Measurements from ENCODE around the gene SMG6. TPM values are rescaled to one million over a fixed set of nuclear protein-coding genes. Genes with fewer than 3 reads are reported as not detected.

The SMG6 gene
- total and polyA plus RNA-seq, 2 donors (not counting 3 experiments of a cell fraction or from before 2014, with no cell fraction given): 40.1 to 42.2 TPM

- no peak overlapping the region for H3K4me3 ChIP-seq (replicated peaks in 1 of 3; ENCODE audit: insufficient read depth in 1 of 3, low read depth in 1 of 3, low read length in 3 of 3)
- H3K9ac ChIP-seq (replicated peaks; ENCODE audit: extremely low read depth, insufficient read depth, low read length): no peak overlapping the region
- no peaks in the 10 kb centered on the region for H3K79me2 ChIP-seq (ENCODE audit: control insufficient read depth, insufficient read depth, low read length)
- ChIA-PET CTCF (interaction anchor here (0.7 to 4.9 kb wide), 16 partner anchors 14 to 402 kb away, joined by 3 to 47 read pairs (median 4); partner anchors contain the start of genes HIC1 and RTN4RL1), POLR2A (no interaction called here)
- H2AFZ ChIP-seq (ENCODE audit: low read depth, low read length): no peak overlapping the region
- H3K27ac ChIP-seq (ENCODE audit: insufficient read depth, low read depth, low read length): no peak overlapping the region
- no peaks in the 10 kb centered on the region for H3K4me1 ChIP-seq (ENCODE audit: control insufficient read depth, extremely low read depth, insufficient read depth, low read length)
- H3K36me3 ChIP-seq (ENCODE audit: control insufficient read depth in 2 of 2, extremely low read depth in 1 of 2, insufficient read depth in 2 of 2, low read length in 2 of 2): peaks cover 25 to 29% of the 10 kb centered on the region in 2 experiments
- no peak overlapping the region for H3K4me2 ChIP-seq (ENCODE audit: insufficient read depth, low read length)
- no peaks in the 10 kb centered on the region for H3K9me1 ChIP-seq (replicated peaks; ENCODE audit: control insufficient read depth, extremely low read depth, insufficient read depth, low read length)
- no TSS peak for BruUV-seq (replicated peaks)
- dilution Hi-C loops (cut with MboI; ENCODE audit: extremely low pct_ligation_motif_present, low sequenced_read_pairs) (no loop called here), intact Hi-C loops (cut with micrococcal nuclease) (no loop called here)
- no peak for FAIRE-seq
- H3K9me3 ChIP-seq (replicated peaks; ENCODE audit: control insufficient read depth, insufficient read depth, low read length): no peaks in the 10 kb centered on the region
- TF ChIP-seq CTCF (IDR thresholded peaks at IDR 0.05; ENCODE audit: extremely low read depth in 1 of 2, insufficient read depth in 1 of 2, low read depth in 1 of 2, low read length in 2 of 2): no peak
- no peak for TF ChIP-seq POLR2A (IDR thresholded peaks at IDR 0.05; ENCODE audit: low read depth, low read length)
- TF ChIP-seq MYC (IDR thresholded peaks at IDR 0.05; ENCODE audit: low read depth, low read length): no peak
- TF ChIP-seq POLR2AphosphoS5 (IDR thresholded peaks at IDR 0.05; ENCODE audit: insufficient read depth, low read depth, low read length): no peak
- TF ChIP-seq JUN (IDR thresholded peaks at IDR 0.05; ENCODE audit: borderline replicate concordance, insufficient read depth, insufficient read length, low read depth): no peak
- TF ChIP-seq FOS (IDR thresholded peaks at IDR 0.05; ENCODE audit: borderline replicate concordance, insufficient read depth, low read length): no peak
- TF ChIP-seq MAX (IDR thresholded peaks at IDR 0.05; ENCODE audit: insufficient read depth, insufficient read length): no peak
- no peak for TF ChIP-seq EZH2 (IDR thresholded peaks at IDR 0.05; ENCODE audit: borderline replicate concordance, low read depth, low read length, severe bottlenecking)
- no peak for TF ChIP-seq GATA2 (IDR thresholded peaks at IDR 0.05; ENCODE audit: insufficient read depth, insufficient read length, low read depth, low read length)
- no peak for DNase-seq (ENCODE audit: low read depth, low spot score)
- no peaks in the 10 kb centered on the region for H3K27me3 ChIP-seq (ENCODE audit: control insufficient read depth in 2 of 2, insufficient read depth in 2 of 2, low read length in 2 of 2)
- no peaks in the 10 kb centered on the region for H4K20me1 ChIP-seq (replicated peaks; ENCODE audit: control insufficient read depth, extremely low read depth, insufficient read depth, low read length)
Observed at GRCh38 chr17:2283302-2283701, 20.3 kb downstream of the SMG6 start.
